HG03108 (cell line): Measurements from ENCODE around the gene PAK6.

ENCODE experiments used
- ATAC-seq: cut with Tn5 transposase; IDR thresholded peaks from one replicate; pipeline ENCODE4 v1.9.1; 2021; ENCODE audit warnings: moderate library complexity; ENCODE audit not compliant: unreplicated experiment

The PAK6 gene

DNA sequence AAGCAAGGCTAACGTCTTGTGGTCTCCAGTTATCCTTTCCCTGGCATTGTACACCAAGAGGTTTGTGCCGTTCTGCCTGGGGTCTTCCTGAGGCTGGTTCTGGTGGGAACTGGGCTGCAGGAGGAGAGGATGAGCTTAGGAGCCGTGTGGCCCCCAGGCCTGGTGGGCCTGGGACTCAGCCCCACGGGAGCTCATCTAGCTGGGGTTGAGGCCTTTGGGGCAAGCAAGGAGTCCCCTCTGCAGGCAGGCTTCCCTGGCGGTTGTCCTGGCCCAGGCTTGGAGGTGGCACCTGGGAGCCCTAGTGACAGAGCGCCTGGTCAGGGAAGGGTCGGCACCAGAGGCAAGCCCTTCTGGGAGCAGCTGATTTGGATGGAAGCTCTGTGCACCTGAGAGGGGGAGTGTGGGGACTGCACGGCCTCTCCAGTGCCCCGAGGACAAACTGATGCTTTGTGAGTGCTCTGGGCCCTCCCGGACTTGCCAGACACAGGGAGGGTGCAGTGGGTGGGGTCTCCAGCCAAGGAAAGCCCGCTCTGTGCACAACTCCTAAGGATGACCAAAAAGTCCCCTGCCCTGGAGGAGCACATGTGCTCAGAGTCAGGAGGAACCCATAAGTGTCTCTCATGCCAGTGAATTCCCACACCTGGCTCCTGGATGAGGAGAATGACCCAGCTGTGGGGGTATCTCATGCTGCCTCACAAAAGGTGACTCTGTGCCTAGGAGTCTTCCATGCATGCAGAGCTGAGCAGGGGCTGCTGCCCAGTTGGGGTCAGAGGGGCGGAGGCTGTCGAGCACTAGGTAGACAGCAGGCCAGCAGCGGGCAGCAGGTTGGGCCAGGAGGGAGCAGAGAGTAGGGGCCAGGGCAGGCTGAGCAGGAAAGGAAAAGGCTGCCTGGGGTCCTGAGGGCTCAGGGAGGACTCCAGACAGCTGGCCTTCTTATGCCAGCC lies 2.7 kb downstream of the PAK6 start:
- no peak for ATAC-seq

DNA sequence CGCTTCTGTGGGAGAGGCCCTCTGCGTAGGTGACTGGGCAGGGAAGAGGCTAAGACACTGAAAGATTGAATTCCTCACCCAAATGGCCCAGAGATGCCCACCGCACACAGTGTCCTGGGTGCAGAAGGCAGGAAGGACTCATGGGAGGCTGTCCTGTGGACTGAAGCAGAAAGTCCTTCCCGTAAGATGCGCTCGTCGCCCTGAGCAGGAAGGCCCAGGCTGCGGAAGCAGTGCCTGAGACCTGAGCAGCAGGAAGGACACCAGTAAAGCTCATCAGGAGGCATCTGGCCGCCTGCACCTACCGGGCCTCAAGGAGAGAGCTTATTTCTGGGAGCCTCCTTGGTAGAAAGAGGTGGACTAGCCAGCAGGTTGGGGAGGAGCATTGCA lies 3.3 kb downstream of the PAK6 start:
- ATAC-seq: no peak

DNA sequence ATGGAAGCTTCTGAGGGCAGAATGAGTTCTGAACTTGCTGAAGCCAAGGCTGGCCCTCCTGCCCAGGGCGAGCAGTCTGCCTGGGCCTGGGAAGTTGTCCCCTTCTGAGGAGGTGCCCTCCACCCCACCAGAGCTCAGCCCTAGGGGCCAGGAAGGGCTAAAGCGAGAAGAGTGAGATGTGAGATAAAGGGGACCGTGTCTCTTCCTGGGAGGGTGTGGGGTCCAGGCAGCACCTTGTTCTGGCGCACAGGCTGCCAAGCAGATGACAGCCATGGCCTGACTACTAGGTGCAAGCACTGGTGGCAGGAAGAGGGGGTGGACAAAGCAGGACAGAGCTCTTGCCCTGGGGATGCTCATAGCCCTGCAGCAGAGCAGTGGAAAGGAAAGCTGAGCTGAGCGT lies 3.7 kb downstream of the PAK6 start:
- no peak for ATAC-seq

DNA sequence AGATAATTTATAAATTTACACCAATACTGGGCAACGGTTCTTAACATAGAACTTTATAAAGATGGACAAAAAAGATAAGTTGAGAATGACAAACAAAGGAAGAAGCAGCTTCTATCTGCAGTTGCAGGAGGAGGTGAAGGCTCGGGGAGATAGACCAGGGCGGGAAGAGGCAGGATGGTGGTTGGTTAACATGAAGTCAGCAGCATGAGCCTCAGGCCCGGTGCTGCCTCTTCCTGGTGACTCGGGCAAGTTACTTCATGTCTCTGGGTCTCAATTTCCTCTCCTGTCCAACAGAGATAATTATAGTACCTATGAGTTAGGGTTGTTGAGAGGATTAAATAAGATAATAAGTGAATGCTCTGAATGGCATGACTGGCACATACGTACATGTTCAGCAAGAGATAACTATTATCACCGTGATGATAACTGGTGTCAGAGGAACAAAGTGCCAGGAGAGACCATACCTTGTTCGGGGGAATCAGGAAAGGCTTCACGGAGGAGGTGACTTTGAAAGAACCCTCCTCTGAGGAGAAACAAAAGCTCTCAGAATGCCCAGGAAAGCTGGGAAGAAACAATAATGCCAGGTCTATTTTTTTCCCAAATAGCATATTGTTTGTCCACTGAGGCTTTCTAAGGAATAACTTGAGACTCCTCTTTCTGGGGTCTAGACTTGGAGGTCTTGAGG lies 4.4 kb downstream of the PAK6 start:
- ATAC-seq: no peak

DNA sequence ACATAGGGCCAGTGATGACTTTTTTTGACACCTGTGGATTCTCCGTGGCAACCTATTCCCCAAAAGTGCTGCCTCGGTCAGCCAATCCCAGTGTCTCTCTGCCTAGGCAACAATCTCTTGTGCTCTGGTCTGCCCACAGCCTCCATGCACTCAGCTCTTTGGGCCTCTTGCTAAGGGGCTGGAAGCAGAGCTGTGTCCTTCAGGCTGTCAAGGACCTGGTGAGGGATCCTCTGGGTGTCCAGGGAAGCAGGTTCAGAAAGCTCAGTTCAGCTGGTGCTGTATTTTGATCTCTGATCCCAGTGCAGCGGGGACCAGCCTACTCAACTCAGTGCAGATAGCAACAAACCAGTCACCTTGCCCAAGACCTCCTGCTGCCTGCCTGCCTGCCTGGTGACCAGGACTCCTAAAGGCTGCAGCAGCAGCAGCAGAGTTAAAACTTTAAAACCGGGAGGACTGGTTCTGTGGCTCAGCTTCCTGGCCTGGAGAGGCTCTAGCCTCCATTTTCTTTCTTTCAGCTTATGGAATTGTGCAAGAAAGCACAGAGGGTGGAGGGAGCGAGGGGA lies 6.2 kb downstream of the PAK6 start:
- no peak for ATAC-seq

DNA sequence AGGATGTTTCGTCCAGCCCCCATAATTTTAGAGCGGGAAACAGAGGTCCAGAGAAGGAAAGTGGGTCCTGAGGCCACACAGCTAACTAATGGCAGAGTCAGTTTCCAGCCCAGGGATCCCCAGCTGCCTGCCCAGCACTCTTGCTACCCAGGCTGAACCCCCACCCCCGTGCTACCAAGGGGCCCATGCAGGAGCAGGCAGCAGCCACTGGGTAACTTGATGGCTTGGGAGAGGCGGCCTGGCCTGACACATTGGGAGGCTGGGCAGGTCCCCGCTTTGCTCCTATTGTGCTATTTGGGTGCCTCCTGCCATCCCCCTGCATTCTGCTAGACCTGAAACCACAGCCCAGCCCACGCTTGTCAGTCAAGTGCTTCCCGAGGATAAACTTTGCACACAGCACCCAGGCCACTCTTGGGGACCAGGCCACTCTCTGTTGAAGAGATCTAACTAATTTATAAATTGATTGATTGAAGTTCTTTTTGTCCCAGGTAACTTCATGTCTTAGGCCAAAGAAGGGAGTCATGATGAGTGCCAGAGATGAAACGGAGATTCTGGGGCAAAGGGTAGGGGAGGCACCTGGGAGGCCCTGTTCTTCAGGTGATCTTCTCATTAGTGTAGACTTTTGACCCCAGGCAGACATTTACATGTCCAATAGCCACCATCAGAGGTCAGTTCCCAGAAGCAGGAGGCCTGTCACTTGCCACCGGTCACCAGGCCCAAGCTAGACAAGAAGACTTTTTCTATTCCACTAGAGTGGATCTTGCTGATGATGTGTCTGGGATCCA lies 7.0 kb downstream of the PAK6 start:
- ATAC-seq: no peak

DNA sequence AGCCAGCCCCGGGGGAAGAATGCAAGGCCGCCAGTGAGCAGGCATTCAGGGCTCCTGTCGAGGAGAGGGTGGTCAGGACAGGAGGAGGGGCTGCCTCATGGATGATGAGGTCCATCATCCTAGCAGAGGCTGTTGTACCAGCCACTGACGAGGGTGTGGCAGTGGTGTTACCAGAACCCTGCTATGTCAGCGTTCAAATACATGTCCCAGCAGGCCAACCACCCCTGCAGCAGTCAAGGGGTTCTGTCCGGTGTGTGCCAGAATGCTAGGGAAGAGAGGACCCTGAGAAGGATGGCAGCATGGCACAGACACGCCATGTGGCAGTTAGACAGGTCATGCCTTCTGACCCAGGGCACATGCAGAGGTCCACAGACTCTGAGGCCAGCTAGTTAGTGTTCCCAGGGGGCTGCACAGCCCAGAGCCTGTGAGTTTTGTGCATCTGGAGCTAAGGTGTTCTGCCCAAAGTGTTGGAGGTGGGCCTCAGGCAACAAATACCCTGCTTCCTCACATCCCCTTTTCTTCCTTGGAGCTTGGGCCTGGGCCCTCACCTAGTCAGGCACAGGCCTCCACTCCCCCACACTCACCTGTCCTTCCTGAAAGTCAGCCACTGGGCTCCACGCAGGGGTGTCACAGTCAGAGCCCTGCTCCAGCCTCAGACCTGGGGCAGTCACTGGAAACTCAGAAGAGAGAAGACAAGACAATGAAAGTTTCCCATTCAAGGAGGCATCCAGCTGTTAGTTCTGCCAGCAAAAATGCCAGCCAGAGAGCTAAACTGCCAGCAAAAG lies 7.8 kb downstream of the PAK6 start:
- ATAC-seq: no peak

DNA sequence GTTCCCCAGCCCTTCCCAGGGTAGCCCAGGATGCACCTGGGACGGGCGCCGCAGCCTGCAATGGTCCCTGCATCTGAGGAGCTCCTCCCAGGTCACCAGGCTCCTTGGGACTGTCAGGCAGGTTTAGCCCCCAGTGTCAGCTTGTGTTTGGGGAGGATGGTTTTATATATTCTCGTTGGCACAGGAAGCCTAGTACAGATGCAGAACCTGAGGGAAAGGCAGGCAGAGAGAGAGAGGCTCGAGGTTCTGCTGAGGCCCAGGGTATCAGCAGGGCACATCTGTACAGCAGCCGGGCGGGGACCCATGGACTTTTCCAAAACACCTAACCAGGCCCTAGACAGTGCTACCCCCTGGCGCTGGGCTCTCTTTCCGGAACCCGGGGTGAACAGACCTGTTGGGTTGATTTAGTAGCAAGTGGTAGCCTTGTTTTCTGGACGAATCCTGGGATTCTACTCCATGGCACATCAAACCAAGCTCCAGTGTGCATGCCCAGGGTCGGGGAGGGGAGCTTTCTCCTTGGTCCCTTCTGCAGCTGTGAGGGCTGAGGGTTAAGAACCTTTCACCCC lies 8.6 kb downstream of the PAK6 start:
- no peak for ATAC-seq

DNA sequence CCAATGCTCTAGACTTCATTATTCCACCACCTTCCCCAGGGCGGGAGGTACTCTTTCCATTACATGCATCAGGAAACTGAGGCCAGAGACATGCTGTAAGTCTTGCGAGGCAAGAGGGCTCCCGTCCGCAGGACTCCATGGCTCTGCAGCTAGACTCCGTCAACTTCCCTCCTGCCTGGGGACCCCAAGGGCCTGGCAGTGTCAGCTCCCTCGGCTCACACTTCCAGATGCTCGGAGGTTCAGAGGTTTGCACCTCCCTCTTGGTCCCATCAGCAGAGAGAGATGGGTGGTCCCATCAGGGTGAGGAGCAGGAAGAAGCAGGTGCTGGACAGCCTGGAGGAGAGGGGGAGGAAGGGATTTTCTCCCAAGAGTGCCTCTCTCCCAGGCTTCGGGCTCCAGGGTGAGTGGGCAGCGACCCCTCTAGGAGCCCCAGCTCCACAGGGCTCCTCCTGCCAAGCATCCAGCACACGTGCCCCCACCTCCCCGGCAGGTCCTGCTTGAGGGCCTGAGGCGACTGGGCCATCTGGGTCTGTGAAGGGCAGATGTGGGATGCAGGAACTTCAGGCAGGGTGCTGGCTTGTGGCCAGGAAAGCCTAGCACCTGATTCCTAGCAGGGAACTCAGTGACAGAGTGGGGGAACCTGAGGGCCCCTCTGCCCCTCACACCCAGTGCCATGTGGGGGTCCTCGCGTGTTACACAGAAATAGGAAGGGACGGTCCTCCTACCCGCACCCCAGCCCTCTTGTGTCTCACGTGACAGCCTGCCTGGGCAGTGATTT lies 9.3 kb downstream of the PAK6 start:
- ATAC-seq: no peak

DNA sequence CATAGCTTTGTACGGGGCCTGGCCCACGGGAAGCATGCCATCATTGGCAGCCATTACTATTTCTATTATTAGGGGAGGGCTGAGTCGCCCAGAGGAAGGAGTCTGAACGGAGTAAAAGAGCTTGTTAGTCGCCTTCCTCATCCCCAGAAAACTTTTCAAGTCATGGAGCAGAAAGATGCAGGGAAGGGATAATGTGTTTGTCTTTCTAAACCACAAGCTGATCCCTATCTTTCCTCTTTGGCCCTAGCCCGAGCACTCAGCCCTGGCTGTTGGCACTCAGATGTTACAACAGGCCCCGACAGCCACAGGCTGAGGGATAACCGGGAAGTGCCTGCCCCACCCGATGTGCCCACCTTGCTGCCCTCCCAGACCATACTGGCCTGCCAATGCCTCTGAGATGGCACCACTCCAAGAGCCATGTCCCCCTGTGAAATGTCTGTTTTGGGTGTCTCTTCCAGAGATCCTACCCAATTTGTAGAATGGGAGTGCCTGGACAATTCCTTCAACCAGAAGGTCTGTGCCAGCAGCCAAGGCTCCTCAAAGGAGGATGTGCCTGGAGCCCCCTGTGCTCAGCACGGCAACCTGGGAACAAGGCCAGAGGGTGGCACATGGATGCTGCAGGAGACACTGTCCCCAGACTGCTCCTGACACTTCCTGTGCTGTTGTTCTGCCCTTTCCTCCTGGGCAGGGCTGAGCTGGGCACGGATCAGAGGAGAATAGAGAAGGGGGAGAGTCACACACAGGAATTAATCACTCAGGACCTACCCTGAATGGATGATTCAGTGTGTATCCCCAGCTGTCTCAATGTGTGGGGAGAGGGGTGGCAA lies 10.8 kb downstream of the PAK6 start:
- ATAC-seq: no peak

DNA sequence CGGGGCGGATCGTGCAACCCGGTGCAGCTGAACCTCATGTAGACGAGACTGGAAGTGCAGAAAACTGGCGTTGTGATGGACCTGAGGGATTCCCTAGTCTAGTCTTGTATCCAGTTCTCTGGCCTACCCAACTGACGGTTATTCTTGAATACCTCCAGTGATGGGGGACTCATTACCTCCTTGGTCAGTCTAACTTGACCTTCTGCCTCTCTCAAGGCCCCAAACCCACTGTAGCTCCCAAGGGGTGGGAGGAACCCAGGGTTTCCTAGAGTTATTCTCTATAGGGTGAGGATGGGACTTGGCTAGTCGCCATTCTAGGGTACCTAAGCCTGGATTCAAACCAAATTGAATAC lies 11.4 kb downstream of the PAK6 start:
- no peak for ATAC-seq

DNA sequence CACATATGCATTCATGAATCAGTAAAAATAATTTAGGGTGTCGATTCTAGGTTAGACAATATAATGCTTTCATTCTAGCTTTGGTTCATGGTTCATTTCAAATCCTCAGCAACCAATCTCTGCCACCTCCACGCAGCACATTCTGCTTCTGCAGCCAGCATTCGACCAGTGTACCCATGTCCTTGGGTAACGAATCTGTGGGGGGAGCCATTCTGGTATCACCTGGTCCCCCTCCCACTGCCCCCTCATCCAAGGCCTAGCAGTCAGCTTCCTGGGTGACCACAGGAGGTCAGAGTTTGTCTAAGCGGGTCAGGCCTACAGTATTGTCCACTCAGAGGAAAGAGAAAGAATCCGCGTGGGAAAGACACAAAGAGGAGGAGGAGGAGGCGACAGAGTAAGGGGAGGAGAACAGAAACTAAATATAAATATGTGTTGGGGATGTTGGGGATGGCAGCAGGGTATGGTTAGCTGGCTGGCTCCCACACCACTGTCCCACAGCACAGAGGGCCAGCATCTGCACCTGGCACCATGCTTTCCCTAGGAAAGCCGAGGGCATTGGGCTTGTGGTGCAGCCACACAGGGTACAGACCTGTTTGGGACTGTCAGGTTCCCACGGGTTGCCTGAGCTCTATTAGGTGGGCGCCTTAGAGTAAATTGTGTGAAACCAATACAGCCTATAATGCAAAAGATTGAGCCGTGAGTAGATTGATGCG lies 12.1 kb downstream of the PAK6 start:
- ATAC-seq: no peak

DNA sequence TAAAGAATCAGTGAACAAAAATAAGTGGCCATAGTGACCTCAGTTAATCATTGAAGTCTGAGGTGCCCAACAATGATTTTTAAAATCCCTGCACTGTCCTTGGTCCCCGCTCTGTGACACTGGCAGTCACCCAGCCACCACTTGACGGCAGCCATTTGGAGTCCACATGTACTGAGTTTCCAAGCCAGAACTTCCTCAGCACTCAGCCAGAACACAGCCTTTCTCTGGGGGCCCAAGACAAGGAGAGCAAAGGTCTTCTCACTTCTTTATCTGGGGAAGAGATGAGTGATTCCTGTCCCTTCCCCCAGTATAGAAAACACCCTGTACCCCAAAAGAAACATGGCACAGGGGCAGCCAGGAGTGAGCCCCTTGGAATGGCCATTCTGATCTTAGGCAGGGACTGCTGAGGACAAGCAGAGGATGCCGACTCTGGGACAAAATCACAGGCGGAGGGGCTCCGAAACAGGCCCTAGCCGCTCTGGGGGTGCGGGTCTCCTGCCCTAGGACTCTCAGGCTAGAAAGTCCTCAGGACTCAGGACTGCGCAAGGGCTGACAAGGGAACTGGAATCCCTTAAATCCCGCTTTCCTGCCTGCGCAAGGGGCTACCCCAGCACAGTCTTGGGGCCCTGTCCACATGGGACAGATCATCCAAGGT lies 12.8 kb downstream of the PAK6 start:
- ATAC-seq: no peak

DNA sequence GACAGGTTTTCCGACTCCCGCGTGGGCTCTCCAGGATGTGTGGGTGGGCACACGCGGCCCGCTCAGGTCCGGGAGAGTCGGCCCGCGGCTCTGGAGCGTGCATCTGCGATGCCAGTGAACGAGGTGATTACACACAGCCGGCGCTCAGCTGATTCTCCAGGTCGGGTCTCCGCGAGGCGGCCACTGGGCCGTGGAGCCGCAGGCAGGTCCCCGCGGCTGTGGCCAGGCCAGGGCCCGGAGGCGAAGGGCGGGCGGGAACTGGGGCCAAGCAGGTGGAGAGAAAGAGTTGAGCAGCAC lies 13.2 kb downstream of the PAK6 start:
- ATAC-seq: no peak

DNA sequence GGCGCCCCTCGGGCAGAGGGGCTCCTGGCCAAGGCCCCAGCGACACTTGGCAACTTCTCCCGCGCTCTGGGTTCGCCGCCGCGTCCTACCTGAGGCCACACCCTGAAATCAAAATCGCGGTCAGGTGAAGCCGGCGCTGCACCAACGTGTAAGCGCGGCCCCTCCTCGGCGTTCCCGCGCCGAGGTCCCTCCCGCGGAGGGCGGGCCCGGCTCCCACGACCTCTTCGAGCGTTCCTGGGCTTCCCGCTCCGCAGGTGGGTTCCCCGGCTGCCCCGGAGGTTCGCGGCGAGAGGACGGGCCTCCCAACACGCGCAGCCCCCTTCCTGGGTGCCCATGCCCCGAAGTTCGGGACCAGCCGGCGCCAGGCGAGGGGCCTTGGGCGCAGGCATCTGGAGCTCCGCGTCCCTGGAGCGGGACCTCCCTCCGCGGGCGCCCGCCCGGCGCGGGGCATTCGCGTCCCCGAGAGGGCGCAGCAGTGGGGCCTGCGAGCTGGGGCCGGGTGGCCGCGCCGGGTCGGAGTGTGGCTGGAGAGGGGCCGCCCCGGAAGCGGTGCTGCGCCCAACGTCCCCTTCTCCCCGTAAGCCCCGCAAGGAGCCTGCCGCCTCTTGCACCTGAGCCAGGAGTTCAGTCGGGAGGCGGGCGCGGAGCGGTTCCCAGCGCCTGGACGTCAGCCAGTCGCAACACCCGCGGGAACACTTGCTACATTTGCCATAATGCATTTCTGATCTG lies 13.7 kb downstream of the PAK6 start:
- ATAC-seq: no peak

DNA sequence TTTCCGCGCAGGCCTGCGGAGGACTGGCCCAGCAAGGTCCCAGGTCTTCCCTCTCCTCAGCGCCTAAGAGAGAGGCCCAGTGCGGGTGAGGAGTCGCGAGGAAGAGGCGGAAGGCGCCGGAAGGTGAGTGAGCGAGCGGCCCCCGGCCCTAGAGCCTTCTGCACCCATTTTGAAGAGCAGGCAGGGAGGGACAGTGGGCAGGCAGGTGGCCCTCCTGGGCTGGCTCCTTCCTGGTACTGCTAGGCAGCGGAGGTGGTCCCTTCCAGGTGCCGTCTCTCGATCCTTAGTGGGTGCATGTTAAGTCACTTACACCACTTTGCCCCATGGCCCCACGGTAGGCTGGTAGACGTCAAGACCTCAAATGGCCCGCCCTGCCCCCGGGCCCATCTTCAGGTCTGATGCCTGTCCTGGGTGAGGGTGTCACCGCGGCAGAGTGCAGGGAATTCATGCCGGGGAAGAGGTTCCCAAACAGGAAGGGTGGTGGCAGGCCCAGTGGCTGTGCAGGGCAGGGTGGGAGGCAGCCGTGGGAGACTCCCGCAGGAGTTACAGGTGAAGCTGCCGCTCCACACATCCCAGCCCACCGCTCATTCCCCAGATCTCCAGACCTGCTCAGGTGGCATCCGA lies 14.4 kb downstream of the PAK6 start:
- no peak for ATAC-seq

DNA sequence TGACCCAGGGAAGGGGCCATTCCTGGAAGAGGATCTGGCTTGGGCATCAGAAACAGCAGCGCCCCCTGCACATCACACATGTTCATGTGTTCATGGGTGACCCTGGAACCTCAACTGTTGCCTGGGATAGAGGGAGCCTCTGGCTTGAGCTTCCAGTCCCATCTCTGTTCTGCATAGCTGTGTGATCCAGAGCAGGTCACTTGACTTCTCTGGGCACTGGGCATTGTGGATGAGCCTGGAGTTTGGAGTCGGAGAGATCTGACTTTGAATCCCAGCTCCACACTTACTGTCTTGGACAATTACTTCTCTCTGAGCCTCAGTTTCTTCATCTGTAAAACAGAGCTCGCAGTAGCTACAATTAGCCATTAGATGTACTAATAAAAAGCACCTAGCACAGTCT lies 15.6 kb downstream of the PAK6 start:
- no peak for ATAC-seq
